HG03280 (cell line): Measurements from ENCODE around the gene TAGLN2.

Source experiments
- ATAC-seq: cut with Tn5 transposase; IDR thresholded peaks from one replicate; pipeline ENCODE4 v1.9.1; 2021; ENCODE audit warnings: mild to moderate bottlenecking, moderate library complexity; ENCODE audit not compliant: unreplicated experiment

TAGLN2 gene

DNA sequence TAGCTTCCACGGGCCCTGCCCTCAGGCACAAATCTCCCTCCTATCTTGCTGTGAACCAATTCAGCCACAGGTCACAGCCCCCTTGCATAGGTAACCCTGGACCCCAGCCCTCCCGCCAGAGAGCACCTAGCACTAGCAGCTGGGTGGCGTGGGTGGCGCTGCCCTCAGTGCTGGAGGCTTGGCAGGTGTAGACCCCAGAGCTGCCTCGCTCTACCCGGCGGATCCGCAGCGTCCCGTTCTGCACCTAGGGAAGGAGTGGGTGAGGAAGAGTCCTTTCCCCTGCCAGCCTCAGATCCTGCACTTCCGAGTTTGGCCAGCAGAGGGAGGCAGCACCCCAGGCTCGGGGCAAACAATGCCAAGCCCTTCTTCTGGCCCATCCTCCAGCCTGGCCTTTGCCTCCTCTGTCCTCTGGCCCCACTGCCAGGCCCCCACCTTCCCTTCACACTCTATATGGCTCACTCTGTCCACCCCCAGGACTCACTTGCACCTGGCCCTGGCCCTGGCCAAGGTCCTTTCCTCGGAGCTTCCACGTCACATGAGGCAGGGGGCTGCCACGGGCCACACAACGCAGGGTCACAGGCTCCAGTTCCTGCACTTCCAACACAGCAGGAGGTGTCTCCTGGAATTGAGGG lies 11.1 kb upstream of the TAGLN2 start:
- ATAC-seq, result peak; percentile 51

DNA sequence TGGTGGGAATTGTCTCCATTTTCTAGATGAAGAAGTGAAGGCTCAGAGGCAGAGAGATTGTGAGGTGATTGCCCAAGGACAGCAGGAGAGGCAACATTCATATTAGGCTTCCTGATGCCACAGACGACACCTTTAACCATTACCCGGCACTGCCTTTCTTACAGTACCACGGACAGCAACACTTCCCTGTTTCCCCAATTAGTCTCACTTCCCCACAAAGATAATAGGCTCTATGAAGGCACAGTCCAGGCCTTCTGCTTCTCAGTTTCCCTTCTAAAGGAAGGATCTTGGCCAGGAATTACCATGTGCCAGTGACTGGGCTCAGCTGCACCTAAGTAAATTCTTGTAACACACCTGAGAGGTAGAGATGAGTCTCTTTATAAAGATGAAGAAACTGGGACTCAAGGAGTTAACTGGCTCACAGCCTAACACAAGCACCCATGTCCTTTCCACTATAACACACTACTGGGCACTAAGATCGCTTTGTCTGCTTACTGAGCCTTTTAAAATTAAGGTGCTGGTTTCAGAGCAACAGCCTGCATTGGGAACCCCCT lies 10.5 kb upstream of the TAGLN2 start:
- ATAC-seq, result no peak

DNA sequence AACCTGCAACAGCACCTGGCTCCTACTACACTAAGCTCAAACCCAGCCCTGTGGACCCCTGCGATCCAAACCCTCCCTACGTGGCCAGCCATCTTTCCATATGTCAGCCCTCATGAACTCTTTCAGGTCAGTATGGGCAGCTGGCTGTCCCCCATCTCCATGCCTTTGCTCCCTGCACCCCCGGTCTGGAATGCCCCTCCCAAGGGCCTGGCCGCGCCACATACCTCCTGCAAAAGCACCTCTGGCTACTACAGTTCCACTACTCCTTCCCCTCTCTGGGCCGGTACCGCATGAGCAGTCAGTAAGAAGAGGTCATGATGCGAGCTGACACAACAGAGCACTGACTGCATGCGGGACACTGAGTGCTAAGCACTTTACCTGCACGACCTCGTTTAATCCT lies 10.0 kb upstream of the TAGLN2 start:
- no peak for ATAC-seq

DNA sequence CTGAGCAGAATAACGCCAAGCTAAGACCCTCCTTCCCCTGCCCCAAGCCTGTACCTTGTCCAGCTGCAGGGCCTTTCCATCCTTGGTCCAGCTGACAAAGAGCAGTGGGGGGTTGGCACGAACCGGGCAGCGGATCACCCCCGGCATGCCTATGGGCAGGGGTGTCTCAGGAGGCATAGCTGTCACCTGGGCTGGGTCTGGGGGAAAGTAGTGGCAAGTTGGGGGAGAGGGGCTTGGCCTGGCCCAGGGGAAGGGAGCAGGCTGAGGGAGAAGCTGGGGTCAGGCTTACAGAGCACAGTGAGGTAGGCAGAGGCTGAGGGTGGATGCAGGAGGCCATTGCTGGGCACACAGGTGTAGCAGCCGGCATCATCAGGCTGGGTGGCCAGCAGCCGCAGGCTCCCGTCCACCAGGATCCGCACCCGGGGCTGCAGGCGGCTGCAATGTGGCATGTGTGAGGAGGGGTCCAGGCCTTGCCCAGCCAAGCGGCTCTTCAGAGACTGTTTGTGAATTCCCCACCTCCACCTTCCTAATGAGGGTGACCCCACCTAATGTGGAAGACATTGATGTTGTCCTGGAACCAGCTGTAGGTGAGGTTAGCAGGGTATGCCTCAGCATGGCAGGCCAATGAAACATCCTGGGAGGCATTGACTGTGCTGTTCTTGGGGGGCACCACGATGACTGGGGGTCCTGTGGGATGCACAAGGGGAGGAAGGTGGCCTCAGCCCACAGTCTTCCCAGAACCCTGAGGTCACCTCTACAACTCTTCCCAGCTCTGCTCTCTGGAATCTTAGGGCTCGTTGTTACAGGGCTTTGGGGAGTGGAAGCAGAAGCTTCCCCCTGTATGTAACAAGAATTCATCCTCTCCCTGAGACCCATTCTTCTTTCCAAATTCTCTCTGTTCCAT lies 9.1 kb upstream of the TAGLN2 start:
- ATAC-seq, result no peak

DNA sequence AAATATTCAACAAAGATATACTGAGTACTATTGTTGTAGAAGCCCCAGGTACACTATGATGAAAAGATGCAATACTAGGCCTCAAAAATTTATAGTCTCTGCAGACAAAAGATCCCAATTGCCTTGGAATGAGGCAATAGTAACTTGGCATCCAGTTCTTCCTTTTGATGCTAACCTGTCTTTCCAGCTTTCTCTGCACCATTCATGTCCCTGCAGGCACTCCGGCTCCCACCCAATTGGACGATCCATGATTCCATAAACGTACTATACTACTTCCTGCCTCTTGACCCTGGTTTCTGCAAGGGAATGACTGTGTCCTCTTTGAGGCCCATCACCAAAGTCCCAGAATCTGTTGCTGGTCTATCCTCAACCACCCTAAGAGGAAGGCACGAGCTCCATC lies 8.0 kb upstream of the TAGLN2 start:
- no peak for ATAC-seq

DNA sequence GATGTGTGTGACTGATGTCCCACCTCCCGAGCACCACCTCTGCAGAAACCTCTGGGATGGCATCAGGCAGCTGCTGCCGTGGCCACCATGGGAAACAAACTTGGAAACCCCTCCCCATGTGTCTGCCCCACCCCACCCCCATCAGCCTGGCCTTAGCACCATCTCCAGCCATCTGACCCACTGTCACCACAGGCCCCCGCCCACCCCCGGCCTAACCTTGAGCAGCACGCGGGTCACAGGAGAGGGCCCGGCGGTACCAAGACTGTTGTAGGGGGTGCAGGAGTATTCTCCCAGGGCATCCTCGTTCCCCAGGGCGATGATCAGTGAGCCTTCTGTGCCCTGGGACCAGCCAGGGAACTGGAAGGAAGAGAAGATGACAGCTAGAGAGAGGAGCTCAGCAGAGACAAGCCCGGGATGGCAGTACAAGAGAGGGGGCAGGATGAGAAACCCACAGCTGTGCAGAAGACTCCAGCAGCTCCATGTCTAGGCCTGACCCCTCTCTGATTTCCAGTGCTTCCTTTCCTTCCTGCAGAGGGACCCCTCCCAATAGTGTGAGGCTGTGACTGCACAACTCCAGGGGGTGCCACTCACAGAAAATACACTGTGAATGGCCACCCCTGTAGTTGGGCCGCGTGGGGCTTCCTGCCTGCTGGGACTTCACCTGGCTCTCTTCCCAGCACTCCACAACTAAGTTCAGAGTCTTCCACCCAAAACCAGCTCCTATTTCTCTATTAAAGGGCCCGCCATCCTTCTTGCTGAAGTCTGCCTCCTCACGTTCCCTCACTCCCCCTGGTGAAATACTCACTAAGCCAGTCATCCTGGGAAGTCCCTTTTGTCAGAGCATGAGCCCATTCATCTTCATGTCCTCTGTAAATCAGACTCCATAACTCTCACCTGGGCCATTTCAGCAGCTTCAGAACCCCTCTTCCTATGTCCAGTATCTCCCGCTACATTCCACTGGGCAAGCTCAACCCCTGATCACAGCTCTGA lies 7.3 kb upstream of the TAGLN2 start:
- no peak for ATAC-seq

DNA sequence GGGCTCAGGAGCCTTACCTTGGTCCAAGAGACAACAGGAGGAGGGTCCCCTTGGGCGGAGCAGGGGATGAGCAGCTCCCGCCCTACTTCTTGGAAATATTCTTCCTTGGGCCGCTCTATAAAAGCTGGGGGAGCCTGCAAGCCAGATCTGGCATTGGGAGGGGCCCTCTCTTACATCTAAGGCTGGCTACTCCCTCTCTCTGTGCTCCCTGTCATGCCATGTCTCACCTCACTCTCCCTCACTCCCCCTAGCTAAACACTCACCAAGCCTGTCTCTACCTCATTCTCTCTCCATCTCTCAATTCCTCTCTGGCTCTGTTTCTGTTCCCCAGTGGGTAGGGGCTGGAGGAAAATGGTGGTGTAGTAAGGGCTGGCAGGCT lies 6.5 kb upstream of the TAGLN2 start:
- no peak for ATAC-seq

DNA sequence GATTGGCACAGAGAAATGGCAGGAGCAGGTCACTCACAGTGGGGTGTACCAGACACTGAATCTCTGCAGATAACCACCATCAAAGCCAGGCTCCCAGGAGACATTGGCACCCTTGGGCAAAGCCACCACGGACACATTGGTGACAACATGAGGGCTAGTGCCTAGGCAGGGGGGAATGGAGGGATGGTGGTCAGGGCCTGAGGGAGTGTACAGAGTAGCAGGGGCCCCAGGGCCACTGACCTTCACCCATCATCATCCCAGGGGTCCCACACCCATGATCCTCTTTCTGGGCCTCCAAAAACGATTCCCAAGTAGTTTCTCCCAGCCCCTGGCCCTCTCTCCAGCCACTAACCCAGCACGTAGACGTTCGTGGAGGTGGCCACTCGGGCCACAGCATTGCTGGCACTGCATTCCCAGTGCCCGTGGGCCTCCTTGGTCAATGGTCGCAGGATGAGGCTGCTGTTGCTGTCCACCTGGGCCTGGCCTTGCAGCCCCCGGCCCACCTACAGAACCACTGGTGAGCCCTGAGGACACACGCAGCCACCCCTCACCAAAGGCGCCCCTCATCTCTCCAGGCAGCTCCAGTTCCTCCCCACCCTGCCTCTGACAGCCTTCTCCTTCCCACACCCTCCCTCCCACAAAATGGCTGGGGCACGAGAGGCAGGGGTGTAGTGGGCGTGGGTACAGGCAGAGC lies 5.9 kb upstream of the TAGLN2 start:
- no peak for ATAC-seq

DNA sequence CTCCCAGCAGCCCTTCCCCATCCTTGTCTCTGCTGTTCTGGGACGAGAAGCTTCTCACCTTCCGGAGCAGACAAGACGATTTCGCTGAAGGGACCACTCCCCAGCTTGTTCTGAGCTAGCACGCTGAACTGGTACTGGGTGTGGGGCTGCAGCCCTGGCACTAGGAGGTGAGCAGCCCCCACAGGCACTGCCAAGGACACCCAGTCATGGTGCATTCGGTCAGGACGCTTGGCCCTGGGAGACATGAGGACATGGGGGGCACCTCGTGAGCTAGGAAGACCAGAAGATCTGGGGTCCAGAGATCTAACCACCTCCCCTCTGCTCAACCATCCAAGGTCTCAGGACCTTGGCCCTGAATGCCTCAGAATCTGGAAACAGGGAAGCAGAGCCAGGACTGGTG lies 5.3 kb upstream of the TAGLN2 start:
- ATAC-seq, result no peak

DNA sequence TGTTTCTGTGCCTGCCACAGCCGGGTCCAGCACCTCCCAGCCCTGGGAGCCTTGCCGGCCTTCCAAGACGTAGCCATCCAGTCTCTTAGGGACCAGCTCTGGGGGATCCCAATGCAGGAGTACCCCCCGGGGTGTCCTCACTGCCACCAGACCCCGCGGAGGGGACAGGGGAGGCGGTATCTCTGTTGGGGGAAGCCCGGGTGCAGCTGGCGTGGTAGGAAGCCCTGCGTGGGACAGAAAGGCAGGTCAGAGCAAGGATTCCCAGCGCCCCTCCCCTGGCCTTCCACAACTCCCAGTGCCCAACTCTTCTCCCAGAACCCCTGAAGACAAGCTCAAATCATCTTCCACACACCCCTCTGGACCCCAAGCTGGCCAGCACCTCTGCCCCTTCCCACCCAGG lies 4.9 kb upstream of the TAGLN2 start:
- ATAC-seq, result no peak

DNA sequence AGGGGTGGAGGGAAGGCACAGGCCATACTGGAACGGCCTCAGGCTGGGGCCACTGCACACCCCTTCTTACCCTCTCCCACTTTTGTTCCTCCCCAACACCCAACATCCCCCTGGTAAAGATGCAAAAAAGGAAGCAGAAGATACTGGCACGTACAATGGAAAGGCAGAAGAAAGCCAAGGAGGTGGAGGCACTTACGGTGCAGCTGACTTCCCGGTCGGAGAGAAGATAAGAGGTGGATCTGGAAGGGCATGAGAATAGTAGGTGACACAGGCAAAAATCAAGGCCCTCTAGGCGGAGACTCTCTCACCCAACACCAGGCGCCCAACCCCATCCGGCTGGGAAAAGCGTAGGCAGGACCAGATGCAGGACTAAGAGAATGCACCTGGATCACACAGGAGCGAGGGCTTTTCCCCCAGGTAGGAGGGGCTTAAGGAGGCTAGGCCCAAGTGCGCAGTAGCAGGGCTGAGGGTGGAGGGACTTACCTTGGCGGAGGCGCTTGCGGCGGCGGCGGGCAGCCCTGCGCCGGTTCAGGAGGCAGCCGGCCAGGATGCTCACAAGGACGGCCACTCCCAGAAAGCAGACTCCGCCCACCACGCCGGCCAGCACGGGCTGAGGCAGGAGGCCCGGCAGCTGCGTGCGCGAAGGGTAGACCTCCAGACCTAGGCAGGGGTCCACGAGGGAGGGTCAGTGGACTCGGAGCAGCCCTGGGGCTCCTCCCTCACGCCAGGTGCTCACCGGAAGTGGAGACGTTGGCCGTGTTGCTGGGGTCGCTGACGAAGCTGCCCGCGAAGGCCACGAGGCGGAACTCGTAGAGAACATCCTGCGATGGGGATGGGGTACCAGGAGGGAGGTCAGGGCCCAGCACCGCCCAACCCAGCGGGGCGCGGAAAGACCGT lies 4.1 kb upstream of the TAGLN2 start:
- ATAC-seq, result no peak

DNA sequence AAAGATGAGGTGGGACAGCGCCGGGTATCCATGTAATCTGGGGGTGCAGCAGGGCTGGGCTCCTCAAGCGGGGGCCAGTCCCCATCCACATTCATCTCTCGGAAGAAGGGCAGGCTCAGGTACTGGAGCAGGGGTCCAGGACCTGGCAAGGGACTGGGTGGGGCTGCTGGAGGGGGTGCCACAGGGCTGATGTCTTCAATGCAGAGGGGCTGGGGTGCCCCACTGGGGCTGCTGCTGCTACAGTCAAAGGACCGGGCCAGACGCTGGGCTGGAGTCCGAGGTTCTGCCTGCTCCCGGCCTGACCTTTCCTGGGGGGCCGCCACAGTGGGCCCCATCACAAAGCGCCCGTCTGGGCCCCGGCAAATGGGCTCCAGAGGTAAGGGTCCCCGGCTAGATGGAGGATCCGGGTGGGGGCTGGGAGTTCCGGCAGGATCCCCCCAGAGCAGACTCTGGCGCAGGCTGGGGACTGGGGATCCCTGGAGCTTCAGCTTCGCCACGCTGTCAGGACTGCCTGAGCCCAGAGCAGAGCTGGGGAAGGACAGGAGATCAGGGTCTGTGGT lies 3.3 kb upstream of the TAGLN2 start:
- ATAC-seq, result no peak

DNA sequence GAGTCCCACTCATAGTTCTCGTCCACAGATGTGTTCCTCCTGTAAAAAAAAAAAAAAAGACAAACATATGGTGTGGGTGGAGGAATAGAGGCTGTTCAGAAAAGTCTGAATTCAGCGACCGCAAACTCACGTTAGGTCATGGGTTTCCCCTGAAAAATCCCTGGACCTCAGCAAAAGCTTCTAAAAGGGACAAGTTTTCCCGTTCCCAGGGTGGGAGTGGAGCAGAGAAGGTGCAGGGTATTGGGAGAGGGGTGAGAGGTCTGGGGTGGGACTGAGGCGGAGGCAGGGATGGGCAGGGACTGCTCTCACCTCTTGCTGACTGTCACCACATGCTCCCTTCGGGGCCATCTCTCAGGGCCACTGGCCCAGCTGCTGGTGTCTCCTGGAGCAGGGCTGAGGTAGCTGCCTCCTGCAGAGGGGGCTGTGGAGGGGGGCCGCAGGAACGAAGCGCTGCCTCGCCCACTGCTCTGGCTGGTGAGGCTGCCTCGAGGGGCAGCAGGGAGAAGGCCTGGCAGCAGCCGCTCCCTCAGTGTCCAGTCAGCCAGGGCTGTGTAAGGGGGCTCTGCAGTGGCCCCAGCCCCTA lies 2.6 kb upstream of the TAGLN2 start:
- ATAC-seq, result no peak

DNA sequence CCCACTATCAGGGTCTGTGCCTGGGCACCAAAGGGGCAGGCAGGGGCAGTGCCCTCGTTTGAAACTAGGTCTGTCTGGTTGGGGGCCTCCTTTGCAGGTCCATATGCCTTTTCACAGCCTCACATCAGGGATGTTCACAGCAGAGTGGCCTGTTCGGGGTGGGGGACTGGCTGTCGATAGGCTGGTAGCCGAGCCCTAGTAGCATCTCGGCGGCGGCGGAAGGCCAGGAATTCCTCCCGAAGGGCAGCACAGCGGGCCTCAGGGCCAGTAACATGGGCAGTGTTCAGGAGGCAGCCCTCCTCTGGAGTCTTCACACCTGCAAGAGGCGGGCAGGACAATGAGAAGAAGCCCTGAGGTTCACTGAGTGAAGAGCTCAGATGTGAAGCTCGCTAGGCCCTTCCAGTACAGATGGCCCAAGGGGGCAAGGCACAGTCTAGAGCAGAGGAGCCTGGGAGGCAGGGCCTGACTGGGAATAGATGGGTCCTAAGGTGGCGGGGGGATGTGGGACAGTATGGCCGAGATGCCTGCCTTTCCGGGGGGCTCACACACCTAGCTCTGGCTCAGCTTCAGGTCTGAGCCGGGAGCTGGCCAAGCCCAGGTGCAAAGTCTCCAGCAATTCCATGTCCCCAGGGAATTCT lies 2.0 kb upstream of the TAGLN2 start:
- no peak for ATAC-seq

DNA sequence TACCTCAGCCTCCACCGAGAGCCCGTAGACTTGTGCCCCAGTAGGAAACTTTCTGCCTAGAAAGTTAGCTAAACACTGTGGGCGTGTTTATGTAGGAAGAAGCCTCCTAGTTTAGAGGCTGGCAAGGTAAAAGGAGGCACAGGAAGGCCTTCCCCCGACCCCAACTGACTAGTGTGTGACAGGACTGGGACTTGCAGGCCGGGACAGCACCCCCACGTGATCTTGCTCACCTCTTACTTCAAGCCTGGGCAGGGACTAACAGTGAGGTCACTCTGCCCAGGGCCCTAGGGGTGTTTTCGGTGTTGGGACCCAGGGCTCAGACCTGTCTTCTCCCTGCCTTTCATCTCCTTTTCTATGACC lies 392 bp upstream of the TAGLN2 start:
- peak; percentile 2 for ATAC-seq

DNA sequence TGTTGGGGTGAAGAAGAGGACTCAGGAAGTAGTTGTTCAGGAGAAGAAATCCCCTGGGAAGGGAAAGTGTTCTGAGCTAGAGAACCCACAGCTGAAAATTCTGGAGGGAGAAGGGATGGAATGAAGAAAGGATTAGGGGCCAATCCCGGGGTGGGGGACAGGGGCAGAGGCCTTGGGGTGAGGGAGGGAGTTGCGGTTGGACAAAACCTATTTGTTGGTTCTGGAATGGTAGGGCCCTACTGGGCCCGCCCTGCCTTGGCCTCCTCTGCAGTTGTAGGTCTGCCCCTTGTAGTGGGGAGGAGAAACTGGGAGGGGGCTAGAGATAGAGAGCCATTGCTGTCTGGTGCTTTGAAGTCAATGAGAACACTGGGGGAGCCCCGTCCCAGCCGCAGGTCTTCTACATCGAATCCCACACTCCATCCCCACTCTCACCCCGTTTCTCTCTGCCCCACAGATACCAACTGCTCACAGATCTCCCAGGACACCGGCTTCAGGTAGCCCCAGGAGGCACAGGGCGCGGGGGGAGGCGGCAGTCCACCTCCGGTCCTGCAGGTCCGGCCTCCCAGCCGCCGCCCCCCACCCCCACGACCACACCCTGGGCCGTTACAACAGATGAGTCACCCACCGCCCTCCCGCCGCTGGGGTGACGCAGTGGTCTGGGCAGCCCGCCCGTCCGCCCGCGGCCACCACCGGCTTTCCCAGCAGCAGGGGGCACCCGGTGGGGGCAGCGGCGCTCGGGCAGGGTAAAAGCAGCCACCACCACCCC lies 1.1 kb downstream of the TAGLN2 start:
- ATAC-seq, result no peak

DNA sequence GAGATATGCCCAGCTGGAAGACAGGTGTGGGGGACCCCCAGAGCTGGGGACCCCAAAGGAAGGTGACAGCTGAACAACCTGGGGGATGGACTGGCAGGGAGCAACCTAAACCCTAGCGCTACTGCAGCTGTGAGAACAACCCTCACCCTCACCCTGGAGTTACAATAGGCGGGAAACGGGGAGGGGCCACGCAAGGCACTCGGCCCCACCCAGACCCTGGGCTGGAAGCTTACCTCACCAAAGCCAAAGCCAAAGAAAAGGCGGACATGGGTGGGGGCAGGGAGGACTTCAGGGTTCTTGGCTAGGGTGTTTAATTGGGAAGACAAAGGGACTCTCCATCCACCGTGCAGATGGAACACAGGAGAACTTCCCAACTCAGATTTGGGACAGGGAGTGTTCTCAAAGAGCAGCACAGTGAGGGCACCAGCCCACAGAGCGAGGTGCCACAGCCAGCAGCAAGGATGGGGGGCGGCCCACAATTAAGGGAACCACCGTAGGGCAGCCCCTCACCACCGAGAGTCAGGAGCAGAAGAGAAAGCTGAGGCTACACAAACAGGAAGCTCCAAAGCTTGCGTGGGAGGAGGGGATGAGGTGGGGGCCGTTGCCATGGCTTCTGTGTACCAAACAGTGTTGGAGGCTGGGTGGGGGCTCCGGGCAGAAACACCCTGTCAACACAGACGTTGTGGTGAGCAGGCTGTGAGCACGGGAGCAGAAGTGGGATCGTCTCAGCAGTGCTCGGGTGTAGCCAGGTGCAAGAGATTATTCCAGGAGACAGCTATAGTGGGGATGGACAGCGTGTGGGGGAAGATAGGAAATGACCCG lies 1.9 kb downstream of the TAGLN2 start:
- peak; percentile 38 for ATAC-seq
